OCI-LY1 (cell line): Measurements from ENCODE around the gene MED13L.

Experiments used
- H2AFZ ChIP-seq: fragments of 200-600 bp; sonication (generic), shearing (Covaris generic); 2 replicates; pipeline ENCODE4 v1.6.0; 2014; ENCODE audit warnings: antibody characterized with exemption, mild to moderate bottlenecking, low read length
- H3F3A ChIP-seq: fragments of 200-600 bp; sonication (generic), shearing (Covaris generic); 2 replicates; pipeline ENCODE4 v1.6.0; 2014; ENCODE audit warnings: mild to moderate bottlenecking, antibody characterized with exemption, low read length, moderate library complexity; ENCODE audit not compliant: insufficient read depth
- H3K27ac ChIP-seq: fragments of 200-600 bp; sonication (generic); 2 replicates; pipeline ENCODE4 v1.5.1; 2014; ENCODE audit warnings: low read length, mixed run types, mild to moderate bottlenecking, low read depth; ENCODE audit not compliant: poor library complexity, severe bottlenecking
- H3K27me3 ChIP-seq: fragments of 200-600 bp; sonication (generic); 2 replicates; pipeline ENCODE4 v1.6.0; 2014; ENCODE audit warnings: antibody characterized with exemption, mild to moderate bottlenecking, low read length, moderate library complexity; ENCODE audit not compliant: insufficient read depth
- H3K36me3 ChIP-seq: fragments of 200-600 bp; sonication (generic); 2 replicates; pipeline ENCODE4 v1.6.1; 2014; ENCODE audit warnings: mild to moderate bottlenecking, antibody characterized with exemption, low read length, moderate library complexity, mixed read lengths; ENCODE audit not compliant: insufficient read depth
- H3K4me1 ChIP-seq: fragments of 200-600 bp; sonication (generic); 2 replicates; pipeline ENCODE4 v1.5.1; 2014; ENCODE audit warnings: mild to moderate bottlenecking, low read length, moderate library complexity; ENCODE audit not compliant: insufficient read depth, severe bottlenecking
- H3K4me2 ChIP-seq: fragments of 200-600 bp; sonication (generic), shearing (Covaris generic); 2 replicates; pipeline ENCODE4 v1.6.1; 2014; ENCODE audit warnings: low read length
- H3K4me3 ChIP-seq: fragments of 200-600 bp; sonication (generic); 2 replicates; pipeline ENCODE4 v1.5.1; 2014; ENCODE audit warnings: low read length, low read depth, mild to moderate bottlenecking, mixed read lengths; ENCODE audit not compliant: poor library complexity, severe bottlenecking
- H3K79me2 ChIP-seq: fragments of 200-600 bp; shearing (Covaris generic); 2 replicates; pipeline ENCODE4 v1.6.1; 2016; ENCODE audit warnings: mixed run types, low read length, mixed read lengths; ENCODE audit not compliant: insufficient read depth
- H3K9ac ChIP-seq: fragments of 200-600 bp; sonication (generic), shearing (Covaris generic); 2 replicates; pipeline ENCODE4 v1.6.1; 2014; ENCODE audit warnings: mild to moderate bottlenecking, low read length, mixed read lengths
- H3K9me2 ChIP-seq: fragments of 200-600 bp; sonication (generic), shearing (Covaris generic); 2 replicates; pipeline ENCODE4 v1.6.1; 2014; ENCODE audit warnings: low read depth, mild to moderate bottlenecking, low read length, mixed read lengths
- H3K9me3 ChIP-seq: fragments of 200-600 bp; shearing (Covaris generic); 2 replicates; pipeline ENCODE4 v1.6.1; 2014; ENCODE audit warnings: low read length, mixed read lengths
- H4K20me1 ChIP-seq: fragments of 200-600 bp; sonication (generic), shearing (Covaris generic); 2 replicates; pipeline ENCODE4 v1.6.0; 2016; ENCODE audit warnings: mild to moderate bottlenecking, low read length; ENCODE audit not compliant: insufficient read depth
- EZH2 ChIP-seq: fragments of 200-600 bp; sonication (generic), shearing (Covaris generic); IDR thresholded peaks from 2 replicates; pipeline ENCODE4 v1.8.0; 2017; ENCODE audit warnings: borderline replicate concordance, mixed run types, mild to moderate bottlenecking, antibody characterized with exemption, low read length, moderate library complexity, mixed read lengths
- TF ChIP-seq, protein P1 (sequence below): fragments of 200-600 bp; sonication (generic), shearing (Covaris generic); IDR thresholded peaks from 2 replicates; pipeline ENCODE4 v1.5.1; 2017; ENCODE audit warnings: mild to moderate bottlenecking, antibody characterized with exemption, low read length, moderate library complexity, mixed read lengths

The MED13L gene

DNA sequence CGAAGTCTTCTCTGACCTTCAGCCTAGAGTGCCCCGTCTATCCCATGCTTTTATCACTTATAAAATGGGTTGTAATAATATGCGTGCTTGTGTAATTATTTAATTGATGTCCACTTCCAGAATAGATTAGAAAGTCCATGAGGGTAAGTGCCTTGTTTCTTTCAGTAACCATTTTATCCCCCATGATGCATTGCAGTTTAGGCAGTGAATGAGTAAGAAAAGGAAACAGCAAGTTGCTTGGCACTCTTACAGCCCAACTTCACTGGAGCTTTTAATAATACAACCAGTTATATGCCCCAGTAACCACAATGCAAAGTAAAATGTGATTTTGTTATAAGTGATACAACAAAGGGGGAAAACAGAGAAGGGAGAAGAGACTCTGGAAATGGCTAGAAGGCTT is 287.3 kb downstream of the MED13L start:
- Histone ChIP-seq H3K79me2 (no peaks in the 10 kb centered on the region), H3K36me3 (peaks cover 18% of the 10 kb centered on the region; the same call in 1 of the 2 replicates), H3F3A (no peaks in the 10 kb centered on the region), H3K9me3 (no peaks in the 10 kb centered on the region), H2AFZ (no peak overlapping the region), H3K27ac (no peak overlapping the region), H3K9ac (no peak overlapping the region), H4K20me1 (no peaks in the 10 kb centered on the region), H3K4me3 (no peak overlapping the region), H3K27me3 (no peaks in the 10 kb centered on the region), H3K4me2 (no peak overlapping the region), H3K4me1 (peaks cover 12% of the 10 kb centered on the region), H3K9me2 (no peaks in the 10 kb centered on the region)
- TF ChIP-seq, protein P1, sequence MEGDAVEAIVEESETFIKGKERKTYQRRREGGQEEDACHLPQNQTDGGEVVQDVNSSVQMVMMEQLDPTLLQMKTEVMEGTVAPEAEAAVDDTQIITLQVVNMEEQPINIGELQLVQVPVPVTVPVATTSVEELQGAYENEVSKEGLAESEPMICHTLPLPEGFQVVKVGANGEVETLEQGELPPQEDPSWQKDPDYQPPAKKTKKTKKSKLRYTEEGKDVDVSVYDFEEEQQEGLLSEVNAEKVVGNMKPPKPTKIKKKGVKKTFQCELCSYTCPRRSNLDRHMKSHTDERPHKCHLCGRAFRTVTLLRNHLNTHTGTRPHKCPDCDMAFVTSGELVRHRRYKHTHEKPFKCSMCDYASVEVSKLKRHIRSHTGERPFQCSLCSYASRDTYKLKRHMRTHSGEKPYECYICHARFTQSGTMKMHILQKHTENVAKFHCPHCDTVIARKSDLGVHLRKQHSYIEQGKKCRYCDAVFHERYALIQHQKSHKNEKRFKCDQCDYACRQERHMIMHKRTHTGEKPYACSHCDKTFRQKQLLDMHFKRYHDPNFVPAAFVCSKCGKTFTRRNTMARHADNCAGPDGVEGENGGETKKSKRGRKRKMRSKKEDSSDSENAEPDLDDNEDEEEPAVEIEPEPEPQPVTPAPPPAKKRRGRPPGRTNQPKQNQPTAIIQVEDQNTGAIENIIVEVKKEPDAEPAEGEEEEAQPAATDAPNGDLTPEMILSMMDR, result no peak
- TF ChIP-seq EZH2, result no peak

DNA sequence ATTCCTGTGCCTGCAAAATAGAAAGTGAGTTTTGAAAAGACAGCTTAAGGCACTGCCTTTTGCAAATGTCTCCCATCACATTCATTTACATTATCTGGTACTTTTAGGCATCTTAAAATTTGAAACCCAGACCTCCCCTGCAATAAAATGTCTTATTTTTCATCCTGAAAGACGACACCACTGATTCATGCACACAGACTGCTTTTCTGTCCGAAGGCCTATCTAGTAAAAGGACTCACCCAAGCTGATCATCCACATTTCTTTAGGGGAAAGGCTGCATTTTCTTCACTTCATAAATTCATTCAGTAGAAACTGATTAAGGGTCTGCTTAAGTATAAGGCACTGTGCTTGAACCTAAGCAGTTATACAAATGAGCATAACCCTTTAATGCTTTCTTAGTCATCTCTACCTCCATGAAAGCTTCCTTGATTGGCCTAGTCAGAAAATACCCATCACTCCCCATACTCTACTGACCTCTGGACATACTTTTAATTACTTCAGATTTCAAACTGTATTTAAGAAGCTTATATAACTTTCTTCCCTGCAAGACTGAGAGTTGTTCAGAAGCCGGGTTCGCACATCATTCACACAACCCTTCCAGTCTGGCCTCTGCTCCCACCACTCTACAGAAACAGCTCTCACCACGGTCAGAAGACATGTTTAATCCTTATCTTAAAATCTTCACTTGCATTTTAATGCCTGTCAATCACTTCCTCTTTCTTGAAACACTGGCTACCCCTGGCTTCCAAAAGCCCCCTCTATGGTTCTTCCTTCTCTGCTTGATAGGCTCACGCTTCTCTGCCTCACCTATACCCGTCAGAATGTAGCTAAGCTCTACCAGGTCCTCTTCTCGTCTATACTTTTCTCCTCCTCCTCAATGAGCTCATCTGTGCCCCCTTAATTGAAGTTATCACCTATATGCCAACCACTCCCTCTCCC is 288.6 kb downstream of the MED13L start:
- no peaks in the 10 kb centered on the region for H4K20me1 ChIP-seq
- H3K27me3 ChIP-seq, result no peaks in the 10 kb centered on the region
- no peaks in the 10 kb centered on the region for H3K9me2 ChIP-seq
- no peaks in the 10 kb centered on the region for H3K79me2 ChIP-seq
- H3K9me3 ChIP-seq, result no peaks in the 10 kb centered on the region
- H3K4me3 ChIP-seq, result no peak overlapping the region
- H3F3A ChIP-seq, result no peaks in the 10 kb centered on the region
- H2AFZ ChIP-seq, result no peak overlapping the region
- H3K9ac ChIP-seq, result no peak overlapping the region
- no peak overlapping the region for H3K27ac ChIP-seq
- peaks cover 12% of the 10 kb centered on the region for H3K4me1 ChIP-seq
- TF ChIP-seq EZH2, result no peak
- TF ChIP-seq, protein P1, result no peak
- no peak overlapping the region for H3K4me2 ChIP-seq
- H3K36me3 ChIP-seq, result peaks cover 17% of the 10 kb centered on the region; the same call in 1 of the 2 replicates

DNA sequence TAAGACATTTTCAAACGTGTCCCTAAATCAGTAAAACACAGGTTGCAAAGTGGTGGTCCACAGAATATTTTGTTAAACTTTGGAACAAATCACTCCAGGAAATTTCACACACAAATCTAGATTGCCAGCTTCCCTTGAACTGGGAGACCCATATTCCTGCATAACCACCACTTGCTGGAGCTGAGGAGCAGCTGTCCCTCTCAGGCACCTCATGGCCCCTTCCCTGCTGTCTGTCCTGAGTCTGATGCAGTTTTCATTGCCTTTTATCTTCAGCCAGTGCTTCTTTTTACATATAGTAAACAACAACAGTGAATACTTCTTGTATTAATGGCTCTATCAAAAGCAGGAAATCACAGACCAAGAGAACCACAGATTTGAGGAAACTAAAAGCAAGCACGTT is 289.3 kb downstream of the MED13L start:
- H3K9ac ChIP-seq, result no peak overlapping the region
- no peaks in the 10 kb centered on the region for H3K79me2 ChIP-seq
- H3K4me2 ChIP-seq, result no peak overlapping the region
- H3K36me3 ChIP-seq, result peaks cover 14% of the 10 kb centered on the region; the same call in 1 of the 2 replicates
- H3K4me3 ChIP-seq, result no peak overlapping the region
- no peaks in the 10 kb centered on the region for H3K9me3 ChIP-seq
- H3K4me1 ChIP-seq, result peaks cover 12% of the 10 kb centered on the region
- H3K9me2 ChIP-seq, result no peaks in the 10 kb centered on the region
- no peak overlapping the region for H3K27ac ChIP-seq
- no peaks in the 10 kb centered on the region for H3K27me3 ChIP-seq
- H2AFZ ChIP-seq, result no peak overlapping the region
- H3F3A ChIP-seq, result no peaks in the 10 kb centered on the region
- H4K20me1 ChIP-seq, result no peaks in the 10 kb centered on the region
- no peak for TF ChIP-seq EZH2
- TF ChIP-seq, protein P1, result no peak
